ENCODE data around the gene AHCTF1. TPM values are rescaled to one million over a fixed set of nuclear protein-coding genes. Genes with fewer than 3 reads are reported as not detected.

Gene AHCTF1
- total and polyA plus RNA-seq, 2 experiments from 2014 or later = 21.7 to 49.8 TPM

- no peaks in the 10 kb centered on the region for H3K9me3 Mint-ChIP-seq
- no peaks in the 10 kb centered on the region for H3K79me2 ChIP-seq (replicated peaks; ENCODE audit: insufficient read depth)
- H3K27me3 ChIP-seq (ENCODE audit: insufficient read depth) = no peaks in the 10 kb centered on the region
- H3F3A ChIP-seq (replicated peaks; ENCODE audit: low read depth) = 0 out of 2 replicates have a peak, but pooled peaks cover 2% of the 10 kb centered on the region
- no peaks in the 10 kb centered on the region for H3K36me3 ChIP-seq (ENCODE audit: insufficient read depth)
- DNase-seq (ENCODE audit: low spot score) = no peak
- H2AFZ ChIP-seq = no peak overlapping the region
- ATAC-seq = no peak
- H3K27me3 Mint-ChIP-seq (ENCODE audit: insufficient read depth, low read depth, poor library complexity) = peaks cover 9% of the 10 kb centered on the region
- H3K4me1 Mint-ChIP-seq = peaks cover 34% of the 10 kb centered on the region
- no peak overlapping the region for H3K4me3 Mint-ChIP-seq
- H3K27ac ChIP-seq (ENCODE audit: low read depth) = no peak overlapping the region
- no peaks in the 10 kb centered on the region for H3K9me2 ChIP-seq (ENCODE audit: insufficient read depth)
- H3K27ac Mint-ChIP-seq = no peak overlapping the region; the same call in 1 of the 2 replicates
- peaks cover 12% of the 10 kb centered on the region for H3K4me1 ChIP-seq (ENCODE audit: insufficient read depth)
- no peaks in the 10 kb centered on the region for H3K36me3 Mint-ChIP-seq (ENCODE audit: low read depth)
- no peak for TF ChIP-seq CREB1 (CRISPR knock-in tag; IDR thresholded peaks at IDR 0.05; ENCODE audit: low read depth)
- TF ChIP-seq ETS1 (IDR thresholded peaks at IDR 0.05) = no peak
- no peak for TF ChIP-seq ZNF114 (CRISPR knock-in tag; IDR thresholded peaks at IDR 0.05)
- TF ChIP-seq NANOG (IDR thresholded peaks at IDR 0.05; ENCODE audit: borderline replicate concordance) = no peak
- no peak for TF ChIP-seq EZH2 (IDR thresholded peaks at IDR 0.05; ENCODE audit: low read depth, unreplicated experiment)
- no peak for TF ChIP-seq REST (IDR thresholded peaks at IDR 0.05; ENCODE audit: unreplicated experiment)
- no peak for TF ChIP-seq POLR2AphosphoS5 (IDR thresholded peaks at IDR 0.05; ENCODE audit: low read depth)
- no peak for TF ChIP-seq STAT1 (IDR thresholded peaks at IDR 0.05; ENCODE audit: unreplicated experiment)
- no peak for TF ChIP-seq ZNF462 (CRISPR knock-in tag; IDR thresholded peaks at IDR 0.05)
- no peak for TF ChIP-seq EZH2phosphoT487 (IDR thresholded peaks at IDR 0.05; ENCODE audit: unreplicated experiment)
- TF ChIP-seq CTCF (conservative IDR thresholded peaks at IDR 0.05; ENCODE audit: low read depth in 2 of 2) = no peak
- no peak for TF ChIP-seq ZNF331 (CRISPR knock-in tag; IDR thresholded peaks at IDR 0.05; ENCODE audit: low read depth)
- TF ChIP-seq JUNB (IDR thresholded peaks at IDR 0.05; ENCODE audit: unreplicated experiment) = no peak
- no peak overlapping the region for H3K4me3 ChIP-seq
- no peaks in the 10 kb centered on the region for H4K20me1 ChIP-seq (replicated peaks; ENCODE audit: insufficient read depth)
- no peak overlapping the region for H3K4me2 ChIP-seq
Observed at GRCh38 chr1:246798107-246798506, 133.6 kb downstream of the AHCTF1 start.

Measured in GM23338 (cell line).